GM19397 (cell line): ENCODE measurements around the gene LMBR1.
A peak's percentile ranks its signal among the peaks of the same experiment; 100 is the strongest.
"Not testable (repeated sequence)": the region's sequence is repeated elsewhere in the genome, so short reads cannot be mapped to it uniquely, and the experiment has no call there.

Experiments used
- ATAC-seq: cut with Tn5 transposase; IDR thresholded peaks from one replicate; pipeline ENCODE4 v1.9.1; 2021; ENCODE audit warnings: mild to moderate bottlenecking, moderate library complexity; ENCODE audit not compliant: unreplicated experiment

LMBR1 gene

DNA sequence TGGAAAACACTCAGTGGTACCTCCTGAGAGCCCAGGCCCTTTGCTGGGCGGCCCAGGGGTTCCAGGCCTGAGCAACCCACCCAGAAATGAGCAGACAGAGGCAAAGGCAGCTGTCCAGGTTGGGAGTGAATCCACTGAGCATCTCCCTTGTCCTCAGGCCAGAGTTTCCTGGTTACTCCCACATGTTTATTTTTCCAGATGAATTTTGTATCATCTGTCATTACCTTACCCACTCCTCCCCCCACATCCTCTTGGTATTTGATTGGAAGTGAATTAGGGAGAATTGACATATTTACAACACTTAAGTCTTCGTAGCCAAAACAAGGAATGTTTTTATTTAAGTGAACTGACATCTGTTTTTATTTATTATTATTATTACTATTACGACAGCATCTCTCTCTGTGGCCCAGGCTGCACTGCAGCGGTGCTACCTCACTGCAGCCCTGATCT, 13.2 kb upstream of the LMBR1 start:
- ATAC-seq = no peak

DNA sequence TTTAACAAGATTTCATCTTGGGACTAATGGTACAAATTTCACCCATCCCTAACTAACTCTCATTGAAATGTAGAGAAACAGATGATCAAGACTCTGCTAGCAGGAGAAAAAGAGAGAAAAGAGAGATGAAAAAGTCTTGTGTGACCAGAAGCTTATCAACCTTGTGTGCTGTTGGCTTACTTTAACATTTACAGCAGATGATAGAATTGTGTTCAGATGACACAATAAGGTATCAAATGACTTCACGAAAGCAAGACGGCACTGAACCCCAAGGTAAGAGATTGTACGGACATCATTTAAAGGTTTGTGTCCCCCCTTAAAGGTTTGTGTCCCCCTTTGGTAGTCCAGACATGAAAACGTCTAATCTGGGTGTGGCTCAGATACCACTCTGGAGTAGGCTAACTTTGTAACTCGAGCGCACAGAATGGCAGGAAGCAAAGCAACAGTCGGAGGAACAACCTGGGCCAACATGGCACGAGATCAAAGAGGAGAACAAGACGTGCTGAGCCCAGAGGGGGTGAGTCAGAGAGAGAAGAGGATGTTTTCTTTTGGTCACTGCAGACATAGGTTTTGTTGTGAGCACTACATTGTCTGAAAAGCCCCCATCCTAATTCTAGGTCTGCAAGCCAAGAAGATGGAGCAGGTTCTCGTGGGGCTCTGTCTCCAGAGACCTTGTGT, 10.4 kb upstream of the LMBR1 start:
- no peak for ATAC-seq

DNA sequence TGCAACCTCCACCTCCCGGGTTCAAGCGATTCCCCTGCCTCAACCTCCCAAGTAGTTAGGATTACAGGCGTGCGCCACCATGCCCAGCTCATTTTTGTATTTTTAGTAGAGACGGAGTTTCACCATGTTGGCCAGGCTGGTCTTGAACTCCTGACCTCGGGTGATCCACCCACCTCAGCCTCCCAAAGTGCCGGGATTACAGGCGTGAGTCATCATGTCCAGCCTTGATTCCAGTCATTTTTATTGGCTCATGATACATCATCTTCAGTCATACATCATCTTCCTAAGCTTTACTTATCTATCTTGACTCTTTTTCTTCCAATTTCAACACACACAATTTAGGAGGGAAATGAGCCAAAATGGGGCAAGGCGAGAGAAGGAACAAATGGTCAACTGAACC, 7.1 kb upstream of the LMBR1 start:
- ATAC-seq = not testable (repeated sequence)

DNA sequence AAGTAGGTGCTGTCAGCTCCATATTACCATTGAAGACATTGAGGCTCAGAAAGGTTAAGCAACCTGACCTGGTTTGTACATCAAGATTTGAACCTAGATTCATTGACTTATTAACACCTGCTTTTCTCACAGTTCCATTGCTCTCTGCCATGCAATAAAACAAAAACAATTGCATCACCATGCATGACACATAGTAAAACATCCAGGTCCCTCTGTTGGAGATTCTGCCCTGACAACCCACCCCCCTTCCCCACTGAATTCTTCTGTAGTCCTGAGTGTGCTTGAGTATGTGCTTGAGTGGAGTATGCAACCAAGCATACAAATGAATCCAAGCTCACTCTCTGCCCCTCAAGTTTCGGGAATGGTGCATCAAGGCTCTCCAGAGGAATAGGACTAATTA, 6.0 kb upstream of the LMBR1 start:
- ATAC-seq = no peak

DNA sequence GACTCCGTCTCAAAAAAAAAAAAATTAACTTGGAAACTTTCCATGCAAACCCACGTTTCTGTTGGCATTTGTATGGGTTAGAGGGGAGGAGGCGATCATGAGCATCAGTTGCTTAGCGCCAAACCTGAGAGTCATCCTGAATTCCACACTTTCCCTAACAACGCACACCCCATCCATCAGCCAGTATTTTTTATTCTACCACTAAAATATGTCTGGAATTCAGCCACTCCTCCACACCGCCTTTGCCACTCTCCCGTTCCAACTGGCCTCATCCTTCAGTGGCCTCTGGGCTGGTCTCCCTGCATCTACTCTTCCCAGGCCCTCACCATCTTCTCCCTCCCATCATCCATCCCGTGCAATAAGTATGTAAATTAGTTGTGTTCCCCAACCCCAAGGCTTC, 4.7 kb upstream of the LMBR1 start:
- ATAC-seq = no peak

DNA sequence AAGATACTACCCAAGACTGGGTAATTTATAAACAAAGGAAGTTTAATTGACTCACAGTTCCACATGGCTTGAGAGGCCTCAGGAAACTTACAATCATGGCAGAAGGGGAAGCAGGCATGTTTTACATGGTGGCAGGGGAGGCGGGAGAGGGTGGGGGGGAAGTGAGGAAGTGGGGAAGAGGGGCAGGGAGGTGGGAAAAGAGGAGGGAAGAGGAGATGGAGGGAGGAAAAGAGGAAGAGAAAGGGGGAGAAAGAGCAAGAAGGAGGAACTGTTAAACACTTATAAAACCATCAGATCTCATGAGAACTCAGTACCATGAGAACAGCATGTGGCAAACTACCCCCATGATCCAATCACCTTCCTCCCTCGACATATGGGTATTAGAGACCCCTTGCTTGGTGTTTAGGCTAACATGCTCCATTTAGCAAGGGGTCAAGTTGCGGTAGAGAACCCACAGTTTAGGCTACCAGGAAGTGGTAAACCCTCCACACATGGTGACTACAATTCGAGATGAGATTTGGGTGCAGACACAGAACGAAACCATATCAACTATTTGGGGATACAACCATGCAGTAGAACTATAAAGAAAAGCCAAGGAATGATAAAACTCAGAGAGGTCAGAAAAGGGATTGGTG, 3.5 kb upstream of the LMBR1 start:
- ATAC-seq = no peak

DNA sequence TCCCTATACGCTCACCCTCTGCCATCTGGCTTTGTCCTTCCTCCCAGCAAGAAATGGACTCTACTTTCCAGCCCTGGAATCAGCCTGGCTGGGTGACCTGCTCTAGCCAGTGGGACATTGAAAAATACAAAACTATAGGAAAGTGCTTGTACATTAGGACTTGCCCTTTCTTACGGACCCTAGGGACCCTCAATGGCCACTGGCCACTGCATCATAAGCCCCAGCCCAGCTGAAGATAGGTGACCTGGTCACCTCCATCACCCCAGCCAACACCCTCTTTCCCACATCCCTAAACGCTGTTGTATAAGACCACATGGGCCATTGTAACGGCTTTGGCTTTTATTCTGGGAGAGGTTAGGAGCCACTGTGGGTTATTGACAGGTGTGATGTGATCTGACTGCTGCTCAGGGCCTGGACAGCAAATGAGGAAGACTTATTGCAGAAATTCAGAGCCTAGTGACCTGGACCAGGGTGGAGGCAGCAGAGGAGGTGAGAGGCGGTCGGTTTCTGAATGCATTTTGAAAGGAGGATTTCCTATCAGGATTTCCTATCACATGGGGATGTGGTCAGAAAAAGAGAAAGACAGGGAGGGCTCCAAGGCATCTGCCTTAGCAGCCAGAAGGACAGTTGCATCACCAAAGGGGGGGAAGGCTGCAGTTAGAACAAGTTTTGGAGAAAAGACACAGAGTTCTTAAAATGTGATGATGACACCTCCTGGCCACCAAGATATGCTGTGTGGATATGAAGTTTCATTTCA, 2.2 kb upstream of the LMBR1 start:
- ATAC-seq = no peak

DNA sequence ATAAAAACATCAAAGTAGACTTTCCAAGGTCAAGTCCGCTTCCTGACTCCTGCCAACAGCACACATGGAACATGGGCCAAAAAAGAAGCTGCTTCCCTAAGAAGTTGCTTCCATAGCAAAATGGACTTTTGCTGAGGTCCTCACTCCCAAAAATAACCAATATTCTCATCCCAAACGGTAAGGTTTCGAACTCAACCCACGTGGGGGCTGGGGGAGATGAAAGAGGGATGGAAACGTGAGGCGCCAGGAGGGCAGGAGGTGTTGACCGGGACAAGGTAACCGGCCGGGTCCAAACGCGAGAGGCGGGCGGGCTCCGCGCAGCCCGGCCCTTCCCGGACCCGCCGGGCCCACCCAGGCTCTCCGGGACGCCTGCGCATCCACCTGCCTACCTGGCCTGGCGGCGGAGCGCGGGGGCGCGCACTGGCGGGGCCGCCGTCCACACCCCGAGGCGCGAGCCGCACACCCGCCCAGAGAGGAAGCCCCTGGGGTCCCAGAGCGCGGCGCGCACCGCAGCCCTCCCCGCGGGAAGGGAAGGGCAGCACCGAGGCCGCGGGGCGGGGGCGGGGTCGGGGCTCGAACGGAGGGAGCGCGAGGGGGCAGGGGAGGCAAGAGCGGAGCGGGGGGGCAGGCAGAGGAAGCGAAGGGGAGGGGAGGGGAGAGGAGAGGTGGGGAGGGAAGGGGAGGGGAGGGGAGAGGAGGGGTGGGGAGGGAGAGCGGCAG, 742 bp downstream of the LMBR1 start:
- ATAC-seq = peak; percentile 21

DNA sequence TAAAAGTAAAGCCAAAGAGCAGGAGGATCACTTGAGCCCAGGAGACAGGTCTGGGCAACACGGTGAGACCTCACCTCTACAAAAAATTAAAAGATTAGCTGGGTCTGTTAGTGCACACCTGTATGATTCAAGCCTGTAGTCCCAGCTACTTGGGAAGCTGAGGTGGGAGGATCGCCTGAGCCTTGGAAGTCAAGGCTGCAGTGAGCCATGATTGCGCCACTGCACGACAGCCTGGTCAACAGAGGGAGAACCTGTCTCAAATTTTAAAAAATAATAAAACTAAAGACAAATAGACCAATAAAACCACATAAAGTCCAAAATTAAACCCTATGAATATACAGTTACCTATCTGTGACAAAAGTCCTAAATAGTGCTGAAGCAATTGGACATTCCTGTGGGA, 3.2 kb downstream of the LMBR1 start:
- ATAC-seq = no peak

DNA sequence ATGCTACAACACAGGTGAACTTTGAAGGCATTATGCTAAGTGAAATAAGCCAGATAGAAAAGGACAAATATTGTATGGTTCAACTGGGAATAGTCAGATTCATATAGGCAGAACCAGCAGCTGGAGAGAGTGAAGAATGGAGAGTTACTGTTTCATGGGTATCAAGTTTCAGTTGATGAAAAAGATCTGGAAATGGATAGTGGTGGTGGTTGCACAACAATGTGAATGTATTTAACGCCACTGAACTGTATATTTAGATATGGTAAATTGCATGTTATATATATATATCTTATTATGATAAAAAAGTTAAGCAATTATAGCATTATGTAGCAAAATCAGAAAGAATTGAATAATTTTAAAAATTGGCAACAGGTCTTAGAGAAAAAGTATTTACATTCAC, 3.9 kb downstream of the LMBR1 start:
- no peak for ATAC-seq

DNA sequence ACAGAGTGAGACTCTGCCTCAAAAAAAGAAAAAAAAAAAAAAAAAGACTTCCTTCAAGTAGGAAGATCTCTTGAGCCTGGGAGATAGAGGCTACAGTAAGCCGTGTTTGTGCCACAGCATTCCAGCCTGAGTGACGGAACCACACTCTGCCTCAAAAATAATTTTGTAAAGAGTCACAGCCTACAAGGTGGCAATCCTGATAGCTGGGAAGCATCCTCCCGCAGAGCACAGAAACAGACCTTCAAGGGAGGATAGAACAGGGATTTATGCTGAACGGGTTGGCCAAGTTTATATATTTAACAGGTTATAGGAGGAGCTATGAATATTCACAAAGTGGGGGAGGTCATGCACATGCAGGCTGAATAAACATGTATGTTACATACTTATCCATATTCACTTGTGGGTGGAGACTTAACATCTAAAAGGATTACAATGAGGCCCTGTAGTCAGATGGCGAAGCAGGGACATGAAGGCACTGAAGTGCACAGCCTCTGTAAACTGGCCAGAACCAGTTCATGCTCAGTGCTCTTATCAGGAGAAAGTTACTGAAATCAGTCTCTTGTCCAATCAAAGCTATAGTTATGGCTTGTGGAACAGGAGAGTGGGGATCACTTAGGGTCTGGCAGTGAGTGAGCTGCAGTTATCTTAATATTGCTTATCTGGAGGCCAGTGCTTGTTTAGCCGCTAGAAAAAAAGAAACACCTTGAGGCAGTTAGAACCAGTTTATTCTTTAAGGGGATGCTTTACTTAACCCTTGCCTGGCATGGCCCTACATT, 6.8 kb downstream of the LMBR1 start:
- no peak for ATAC-seq

DNA sequence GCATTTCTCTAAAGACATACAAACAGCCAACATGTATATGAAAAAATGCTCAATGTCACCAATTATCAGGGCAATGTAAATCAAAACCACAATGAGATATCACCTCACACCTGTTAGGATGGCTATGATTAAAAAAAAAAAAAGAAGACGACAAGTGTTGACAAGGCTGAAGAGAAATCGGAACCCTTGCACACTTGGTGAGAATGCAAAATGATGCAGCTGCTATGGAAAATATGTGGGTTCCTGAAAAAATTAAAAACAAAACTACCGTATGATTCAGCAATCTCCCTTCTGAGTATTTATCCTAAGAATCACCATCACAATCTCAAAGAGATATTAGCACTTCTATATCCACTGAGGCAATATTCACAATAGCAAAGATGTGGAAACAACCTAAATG, 11.3 kb downstream of the LMBR1 start:
- ATAC-seq = no peak

DNA sequence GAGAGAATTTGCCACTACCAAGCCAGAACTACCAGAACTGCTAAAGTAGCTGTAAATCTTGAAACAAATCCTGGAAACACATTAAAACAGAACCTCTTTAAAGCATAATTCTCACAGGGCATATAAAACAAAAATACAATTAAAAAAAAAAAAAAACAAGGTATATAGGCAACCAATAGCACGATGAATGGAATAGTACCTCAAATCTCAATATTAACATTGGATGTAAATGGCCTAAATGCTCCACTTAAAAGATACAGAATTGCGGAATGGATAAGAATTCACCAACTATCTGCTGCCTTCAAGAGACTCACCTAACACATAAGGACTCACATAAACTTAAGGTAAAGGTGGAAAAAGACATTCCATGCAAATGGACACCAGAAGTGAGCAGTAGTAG, 17.2 kb downstream of the LMBR1 start:
- no peak for ATAC-seq

DNA sequence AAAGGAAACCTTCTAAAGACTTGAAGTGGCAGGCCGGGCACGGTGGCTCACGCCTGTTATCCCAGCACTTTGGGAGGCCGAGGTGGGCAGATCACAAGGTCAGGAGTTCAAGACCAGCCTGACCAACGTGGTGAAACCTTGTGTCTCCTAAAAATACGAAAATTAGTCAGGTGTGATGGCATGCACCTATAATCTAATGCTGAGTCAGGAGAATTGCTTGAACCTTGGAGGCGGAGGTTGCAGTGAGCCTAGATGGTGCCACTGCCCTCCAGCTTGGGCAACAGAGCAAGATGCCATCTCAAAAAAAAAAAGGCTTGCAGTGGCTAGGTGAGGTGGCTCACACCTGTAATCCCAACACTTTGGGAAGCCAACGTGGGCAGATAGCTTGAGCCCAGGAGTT, 24.6 kb downstream of the LMBR1 start:
- not testable (repeated sequence) for ATAC-seq

DNA sequence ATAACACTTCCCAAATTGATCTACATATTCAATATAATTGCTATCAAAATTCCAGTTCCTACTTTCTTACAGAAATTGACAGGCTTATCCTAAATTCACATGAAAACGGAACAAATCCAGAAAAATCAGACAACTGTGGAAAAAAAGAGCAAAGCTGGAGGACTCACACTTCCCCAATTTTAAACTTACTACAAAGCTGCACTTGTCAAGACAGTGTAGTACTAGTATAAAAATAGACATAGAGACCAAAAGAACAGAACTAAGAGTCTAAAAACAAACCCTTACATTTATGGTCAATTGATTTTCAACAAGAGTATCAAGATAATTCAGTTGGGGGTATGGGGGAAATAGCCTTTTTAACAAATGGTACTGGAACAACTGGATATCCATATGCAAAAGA, 27.5 kb downstream of the LMBR1 start:
- ATAC-seq = no peak

DNA sequence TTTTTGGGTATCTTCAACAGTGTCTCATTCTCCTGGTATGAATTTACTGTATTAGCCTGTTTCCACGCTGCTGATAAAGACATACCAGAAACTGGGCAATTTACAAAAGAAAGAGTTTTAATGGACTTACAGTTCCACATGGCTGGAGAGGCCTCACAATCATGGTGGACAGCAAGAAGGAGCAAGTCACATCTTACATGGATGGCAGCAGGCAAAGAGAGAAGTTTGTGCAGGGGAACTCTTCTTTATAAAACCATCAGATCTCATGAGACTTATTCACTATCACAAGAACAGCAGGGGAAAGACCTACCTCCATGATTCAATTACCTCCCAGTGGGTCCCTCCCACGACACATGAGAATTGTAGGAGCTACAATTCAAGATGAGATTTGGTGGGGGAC, 31.0 kb downstream of the LMBR1 start:
- not testable (repeated sequence) for ATAC-seq

DNA sequence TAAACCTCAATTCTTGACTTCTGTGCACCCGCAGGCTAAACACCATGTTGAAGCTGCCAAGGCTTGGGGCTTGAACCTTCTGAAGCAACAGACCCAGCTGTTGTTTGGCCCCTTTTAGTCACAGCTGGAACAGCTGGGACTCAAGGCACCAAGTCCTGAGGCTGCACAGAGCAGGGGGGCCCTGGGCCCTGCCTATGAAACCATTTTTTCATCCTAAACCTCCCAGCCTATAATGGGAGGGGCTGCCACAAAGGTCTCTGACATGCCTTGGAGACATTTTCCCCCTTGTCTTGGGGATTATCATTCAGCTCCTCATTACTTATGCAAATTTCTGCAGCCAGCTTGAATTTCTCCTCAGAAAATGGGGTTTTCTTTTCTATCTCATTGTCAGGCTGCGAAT, 31.8 kb downstream of the LMBR1 start:
- ATAC-seq = no peak

DNA sequence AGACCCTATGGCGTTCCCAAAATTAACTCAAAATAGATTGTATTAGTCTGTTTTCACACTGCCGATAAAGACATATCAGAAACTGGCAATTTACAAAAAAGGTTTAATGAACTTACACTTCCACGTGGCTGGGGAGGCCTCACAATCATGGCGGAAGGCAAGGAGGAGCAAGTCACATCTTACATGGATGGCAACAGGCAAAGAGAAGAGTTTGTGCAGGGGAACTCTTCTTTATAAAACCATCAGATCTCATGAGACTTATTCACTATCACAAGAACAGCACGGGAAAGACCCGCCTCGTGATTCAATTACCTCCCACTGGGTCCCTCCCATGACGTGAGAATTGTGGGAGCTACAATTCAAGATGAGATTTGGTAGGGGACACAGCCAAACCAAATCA, 32.9 kb downstream of the LMBR1 start:
- not testable (repeated sequence) for ATAC-seq

DNA sequence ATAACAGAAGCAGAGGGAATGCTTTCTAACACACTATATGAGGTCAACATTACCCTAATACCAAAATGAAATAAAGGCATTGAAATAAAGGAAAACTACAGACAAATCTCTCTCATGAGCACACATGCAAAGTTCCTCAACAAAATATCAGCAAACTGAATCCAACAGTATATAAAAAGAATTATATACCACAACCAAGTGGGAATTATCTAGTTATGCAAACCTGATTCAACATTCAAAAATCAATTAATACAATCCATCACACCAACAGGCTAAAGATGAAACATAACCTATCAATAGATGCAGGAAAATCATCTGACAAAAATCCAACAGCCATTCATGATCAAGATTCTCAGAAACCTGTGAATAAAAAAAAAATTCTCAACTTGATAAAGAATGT, 34.5 kb downstream of the LMBR1 start:
- ATAC-seq = no peak

DNA sequence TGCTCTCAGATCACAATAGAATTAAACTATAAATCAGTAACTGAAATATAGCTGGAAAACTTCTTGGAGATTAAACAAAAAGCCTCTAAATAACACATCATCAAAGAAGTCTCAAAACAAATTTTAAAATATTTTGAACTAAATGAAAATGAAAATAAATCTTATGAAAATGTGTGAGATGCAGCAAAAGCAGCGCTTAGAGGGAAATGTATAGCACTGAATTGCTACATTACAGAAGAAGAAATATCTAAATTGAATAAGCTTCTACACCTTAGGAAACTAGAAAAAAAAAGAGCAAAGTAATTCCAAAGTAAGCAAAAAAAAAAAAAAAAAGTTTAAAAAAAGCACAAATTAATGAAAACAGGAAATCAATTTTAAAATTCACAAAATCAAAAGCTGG, 35.2 kb downstream of the LMBR1 start:
- no peak for ATAC-seq

DNA sequence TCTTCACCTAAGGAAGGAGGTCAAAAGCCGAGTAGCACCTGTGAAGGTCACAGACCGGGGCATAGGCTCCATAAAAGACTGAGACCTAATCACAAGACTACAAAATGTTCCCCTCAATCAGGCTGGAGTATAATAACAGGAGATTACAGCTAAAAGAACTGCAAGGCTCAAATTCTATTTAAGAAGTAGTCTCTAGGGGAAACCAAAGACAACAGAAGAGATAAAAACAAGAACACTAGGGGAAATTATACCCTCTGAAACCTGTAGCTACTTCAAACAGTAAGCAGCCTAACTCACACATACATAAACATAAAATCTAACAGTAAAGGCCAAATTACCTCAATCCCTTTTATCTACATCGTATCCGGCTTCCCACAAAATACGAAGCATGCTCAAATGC, 38.3 kb downstream of the LMBR1 start:
- no peak for ATAC-seq
